22Rv1 (cell line): ENCODE data around the gene PTPRE.

Source experiments
- H3K27ac ChIP-seq: fragments of 450-650 bp; 2 replicates; pipeline ENCODE4 v1.5.1; 2017
- ZFX ChIP-seq: fragments of 450-650 bp; IDR thresholded peaks from 2 replicates; pipeline ENCODE4 v1.6.1; 2017; ENCODE audit warnings: antibody characterized with exemption, borderline replicate concordance
- TF ChIP-seq, protein P1 (sequence below): fragments of 450-650 bp; IDR thresholded peaks from 2 replicates; pipeline ENCODE4 v1.5.1; 2017; ENCODE audit warnings: mild to moderate bottlenecking

PTPRE gene

GRCh38 chr10:127945948-127946711 lies 39.2 kb downstream of the PTPRE start:
- TF ChIP-seq, protein P1, sequence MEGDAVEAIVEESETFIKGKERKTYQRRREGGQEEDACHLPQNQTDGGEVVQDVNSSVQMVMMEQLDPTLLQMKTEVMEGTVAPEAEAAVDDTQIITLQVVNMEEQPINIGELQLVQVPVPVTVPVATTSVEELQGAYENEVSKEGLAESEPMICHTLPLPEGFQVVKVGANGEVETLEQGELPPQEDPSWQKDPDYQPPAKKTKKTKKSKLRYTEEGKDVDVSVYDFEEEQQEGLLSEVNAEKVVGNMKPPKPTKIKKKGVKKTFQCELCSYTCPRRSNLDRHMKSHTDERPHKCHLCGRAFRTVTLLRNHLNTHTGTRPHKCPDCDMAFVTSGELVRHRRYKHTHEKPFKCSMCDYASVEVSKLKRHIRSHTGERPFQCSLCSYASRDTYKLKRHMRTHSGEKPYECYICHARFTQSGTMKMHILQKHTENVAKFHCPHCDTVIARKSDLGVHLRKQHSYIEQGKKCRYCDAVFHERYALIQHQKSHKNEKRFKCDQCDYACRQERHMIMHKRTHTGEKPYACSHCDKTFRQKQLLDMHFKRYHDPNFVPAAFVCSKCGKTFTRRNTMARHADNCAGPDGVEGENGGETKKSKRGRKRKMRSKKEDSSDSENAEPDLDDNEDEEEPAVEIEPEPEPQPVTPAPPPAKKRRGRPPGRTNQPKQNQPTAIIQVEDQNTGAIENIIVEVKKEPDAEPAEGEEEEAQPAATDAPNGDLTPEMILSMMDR, result no peak
- no peak for TF ChIP-seq ZFX

GRCh38 chr10:127947211-127947610 lies 40.3 kb downstream of the PTPRE start:
- TF ChIP-seq ZFX, result no peak
- TF ChIP-seq, protein P1, result no peak
- no peak overlapping the region for H3K27ac ChIP-seq

More at GRCh38 chr10:127945948-127946711, 39.2 kb downstream of the PTPRE start:
- H3K27ac ChIP-seq, result no peak overlapping the region

DNA sequence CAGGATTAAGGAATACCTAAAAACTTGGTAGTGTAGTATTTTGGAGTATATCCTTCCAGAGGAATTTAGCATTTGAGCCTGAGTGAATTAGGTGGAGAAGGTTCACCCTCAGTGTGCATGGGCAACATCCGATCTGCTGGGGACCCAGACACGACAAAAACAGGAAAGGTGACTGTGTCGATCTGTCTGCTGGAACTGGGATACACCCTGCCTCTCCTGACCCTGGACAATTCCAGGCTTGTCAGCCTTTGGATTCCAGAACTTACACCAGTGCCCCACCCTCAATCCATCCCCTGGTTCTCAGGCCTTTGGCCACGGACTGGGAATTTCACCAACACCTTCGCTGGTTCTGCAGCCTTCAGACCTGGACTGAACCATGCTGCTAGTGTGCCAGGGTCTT lies 41.9 kb downstream of the PTPRE start:
- no peak overlapping the region for H3K27ac ChIP-seq
- TF ChIP-seq, protein P1, result no peak
- TF ChIP-seq ZFX, result no peak

- no peak overlapping the region for H3K27ac ChIP-seq
- no peak for TF ChIP-seq ZFX
- TF ChIP-seq, protein P1, result no peak
Observed at GRCh38 chr10:127949831-127950230, 42.9 kb downstream of the PTPRE start.

- H3K27ac ChIP-seq, result no peak overlapping the region
- no peak for TF ChIP-seq ZFX
- TF ChIP-seq, protein P1, result no peak
Observed at GRCh38 chr10:127951861-127952574, 45.1 kb downstream of the PTPRE start.

GRCh38 chr10:127952575-127952869 lies 45.6 kb downstream of the PTPRE start:
- no peak overlapping the region for H3K27ac ChIP-seq
- TF ChIP-seq ZFX, result no peak
- TF ChIP-seq, protein P1, result no peak

DNA sequence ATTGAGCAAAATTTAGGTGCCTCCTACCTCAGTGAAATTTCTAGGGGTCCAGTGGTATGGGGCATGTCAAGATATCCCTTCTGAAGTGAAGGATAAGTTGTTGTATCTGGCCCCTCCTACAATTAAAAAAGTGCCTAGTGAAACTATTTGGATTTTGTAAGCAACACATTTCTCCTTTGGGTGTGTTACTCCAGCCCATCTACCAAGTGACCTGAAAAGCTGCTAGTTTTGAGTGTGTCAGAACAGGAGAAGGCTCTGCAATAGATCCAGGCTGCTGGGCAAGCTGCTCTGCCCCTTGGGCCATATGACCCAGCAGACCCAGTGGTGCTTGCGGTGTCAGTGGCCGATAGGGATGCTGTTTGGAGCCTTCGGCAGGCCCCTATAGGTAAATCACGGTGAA lies 46.0 kb downstream of the PTPRE start:
- H3K27ac ChIP-seq, result no peak overlapping the region
- TF ChIP-seq, protein P1, result no peak
- TF ChIP-seq ZFX, result no peak
